GM06990 (cell line): Measurements from ENCODE around the gene BOLA3.

Experiments
- DNase-seq: peaks from one replicate; pipeline ENCODE4 v3.0.0-alpha.2; 2011; ENCODE audit not compliant: insufficient read length; ENCODE audit errors: extremely low read depth
- H3K27me3 ChIP-seq: replicated peaks from 2 replicates; pipeline ENCODE4 v1.6.0; 2011; ENCODE audit warnings: low read length; ENCODE audit not compliant: control insufficient read depth, insufficient read depth
- H3K36me3 ChIP-seq: 2 replicates; pipeline ENCODE4 v1.5.1; 2011; ENCODE audit warnings: low read length; ENCODE audit not compliant: control insufficient read depth, insufficient read depth
- H3K4me3 ChIP-seq: replicated peaks from 2 replicates; pipeline ENCODE4 v1.5.1; 2011; ENCODE audit warnings: low read depth, mild to moderate bottlenecking, control low read depth, low read length
- CTCF ChIP-seq: IDR thresholded peaks from 2 replicates; pipeline ENCODE4 v1.5.1; 2011; ENCODE audit warnings: low read length, control low read depth, mild to moderate bottlenecking, inconsistent platforms; ENCODE audit not compliant: insufficient read depth, poor library complexity, severe bottlenecking

Gene BOLA3

DNA sequence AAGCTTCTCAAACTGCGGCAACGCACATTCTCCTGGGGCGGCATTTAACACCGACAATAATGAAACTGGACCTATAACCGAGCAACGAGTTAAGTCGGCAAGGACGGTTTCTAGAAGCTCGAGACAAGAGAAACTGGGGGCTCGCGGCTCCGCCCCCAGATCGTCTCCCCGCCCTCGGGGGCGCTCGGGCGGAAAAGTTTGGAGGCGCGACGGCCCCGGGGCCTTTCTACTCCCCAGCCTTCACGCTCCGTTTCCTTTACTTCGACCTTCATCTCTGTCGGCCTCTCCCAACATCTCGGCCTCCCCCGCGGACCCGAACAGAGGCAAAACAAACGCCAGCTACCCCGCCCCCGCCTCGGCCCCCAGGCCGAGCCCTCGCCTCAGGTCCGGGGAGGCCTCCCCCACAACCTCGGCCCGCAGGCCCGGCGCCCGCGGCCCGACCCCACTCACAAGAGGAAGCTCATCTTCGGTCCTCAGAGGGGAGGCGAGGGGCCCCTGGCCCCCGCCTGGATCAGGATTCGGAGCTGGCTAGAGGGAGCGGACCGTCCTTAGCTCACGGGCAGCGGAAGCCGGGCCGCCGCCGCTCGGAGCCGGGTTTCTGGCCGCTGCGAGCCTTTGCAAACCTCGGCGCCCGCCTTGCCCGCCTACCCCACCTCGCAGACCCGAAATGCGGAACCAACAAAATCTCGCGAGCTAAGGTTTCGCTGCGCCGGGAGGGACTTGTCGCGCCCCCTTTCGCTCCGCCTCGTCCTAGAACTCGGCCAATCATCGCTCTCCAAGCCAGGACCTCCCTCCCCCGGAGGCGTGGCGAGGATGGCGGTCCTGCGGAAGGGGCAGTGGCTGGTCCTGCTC lies 30.7 kb upstream of the BOLA3 start, which contains the start of gene MOB1A:
Gene MOB1A, minus strand, starts transcription at position 669 of the 852 bp plus-strand sequence. Its CDS starts 205 bp downstream, at position 464.
- H3K4me3 ChIP-seq = peak within 1 kb of the TSS; percentile 90
- no peaks in the 10 kb centered on the region; the same call in 1 of the 2 replicates for H3K36me3 ChIP-seq
- TF ChIP-seq CTCF = no peak
- no peaks in the 10 kb centered on the region for H3K27me3 ChIP-seq
- DNase-seq = peak; percentile 99

- TF ChIP-seq CTCF = no peak
- Histone ChIP-seq H3K36me3 (no peaks in the 10 kb centered on the region; the same call in 1 of the 2 replicates), H3K27me3 (no peaks in the 10 kb centered on the region), H3K4me3 (peak overlapping the region; percentile 90)
- DNase-seq = no peak
Observed at GRCh38 chr2:74177696-74178095, 30.0 kb upstream of the BOLA3 start.

DNA sequence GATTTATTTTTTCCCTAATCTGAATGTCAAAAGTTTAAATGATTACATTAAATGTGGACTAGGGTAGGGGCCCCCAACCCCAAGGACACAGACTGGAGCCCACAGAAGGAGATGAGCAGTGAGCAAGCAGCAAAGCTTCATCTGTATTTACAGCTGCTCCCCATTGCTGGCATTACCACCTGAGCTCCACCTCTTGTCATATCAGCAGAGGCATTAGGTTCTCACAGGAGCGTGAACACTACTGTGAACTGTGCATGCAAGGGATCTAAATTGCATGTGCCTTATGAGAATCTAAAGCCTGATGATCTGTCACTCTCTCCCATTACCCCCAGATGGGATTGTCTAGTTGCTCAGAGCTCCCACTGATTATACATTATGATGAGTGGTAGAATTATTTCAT lies 27.2 kb upstream of the BOLA3 start:
- no peak for DNase-seq

DNA sequence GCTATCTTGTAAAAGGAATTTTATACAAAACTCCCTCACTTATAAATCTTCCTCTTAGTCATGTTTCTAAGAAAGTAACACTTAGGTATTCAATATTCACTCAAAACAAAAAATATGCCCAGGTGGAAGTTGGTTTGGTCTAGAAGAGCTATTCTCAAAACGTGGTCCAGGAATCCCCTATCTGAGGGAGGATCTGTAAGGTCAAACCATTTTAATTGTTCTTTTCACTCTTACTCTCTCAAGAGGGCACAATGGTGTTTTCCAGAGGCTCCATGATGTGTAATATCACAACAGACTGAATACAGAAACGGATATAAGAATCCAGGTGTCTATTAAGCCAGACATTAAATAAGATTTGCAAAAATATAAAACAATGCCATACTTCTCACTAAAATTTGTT lies 21.0 kb upstream of the BOLA3 start:
- Histone ChIP-seq H3K4me3 (no peak overlapping the region), H3K36me3 (peaks cover 13% of the 10 kb centered on the region), H3K27me3 (no peaks in the 10 kb centered on the region)
- no peak for DNase-seq
- no peak for TF ChIP-seq CTCF

More for the DNA sequence above, 27.2 kb upstream of the BOLA3 start:
- Histone ChIP-seq H3K4me3 (peak overlapping the region; percentile 28), H3K36me3 (peaks cover 2% of the 10 kb centered on the region; the same call in 1 of the 2 replicates), H3K27me3 (no peaks in the 10 kb centered on the region)
- TF ChIP-seq CTCF = no peak

DNA sequence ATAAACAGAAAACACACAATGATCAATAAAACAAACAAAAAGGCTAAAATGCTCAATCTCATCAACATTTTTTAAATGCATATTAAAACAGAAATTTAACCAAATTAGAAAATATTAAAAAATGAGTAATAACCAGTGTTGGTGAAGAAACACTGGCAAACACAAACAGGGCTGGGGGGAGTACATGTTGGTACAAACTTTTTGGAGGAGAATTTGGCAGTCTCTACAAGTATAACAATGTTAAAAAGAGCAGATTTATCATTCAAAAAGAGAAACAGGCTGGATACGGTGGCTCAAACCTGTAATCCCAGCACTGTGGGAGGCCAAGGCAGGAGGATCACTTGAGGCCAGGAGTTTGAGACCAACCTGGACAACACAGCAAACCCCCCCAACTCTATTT lies 17.0 kb upstream of the BOLA3 start:
- Histone ChIP-seq H3K4me3 (no peak overlapping the region), H3K27me3 (no peaks in the 10 kb centered on the region), H3K36me3 (peaks cover 14% of the 10 kb centered on the region)
- no peak for TF ChIP-seq CTCF
- no peak for DNase-seq

- H3K27me3 ChIP-seq = no peaks in the 10 kb centered on the region
- H3K36me3 ChIP-seq = peaks cover 15% of the 10 kb centered on the region
- TF ChIP-seq CTCF = no peak
- DNase-seq = no peak
- no peak overlapping the region for H3K4me3 ChIP-seq
Observed at GRCh38 chr2:74162951-74163350, 15.2 kb upstream of the BOLA3 start.
